HUDEP-2 (cell line): ENCODE measurements around the gene PCP4L1.

Experiments used
- DNase-seq, 76 experiments: peaks; one replicate each; lab custom pipeline; 2025; ENCODE audit not compliant: unreplicated experiment in 76 of 76; lab: John Stamatoyannopoulos, UW

Gene PCP4L1

GRCh38 chr1:161261261-161262235 is 3.0 kb downstream of the PCP4L1 start:
- DNase-seq = no peak

GRCh38 chr1:161265305-161265704 is 6.8 kb downstream of the PCP4L1 start:
- no peak for DNase-seq

GRCh38 chr1:161266202-161266601 is 7.7 kb downstream of the PCP4L1 start:
- DNase-seq = no peak

- DNase-seq = no peak
Measured at GRCh38 chr1:161266836-161267235, 8.3 kb downstream of the PCP4L1 start.

- DNase-seq = no peak
Measured at GRCh38 chr1:161267321-161267720, 8.8 kb downstream of the PCP4L1 start.

GRCh38 chr1:161273402-161273801 is 14.9 kb downstream of the PCP4L1 start:
- DNase-seq = no peak

GRCh38 chr1:161274874-161275273 is 16.3 kb downstream of the PCP4L1 start:
- no peak for DNase-seq

GRCh38 chr1:161282991-161283390 is 24.4 kb downstream of the PCP4L1 start:
- DNase-seq = no peak

- DNase-seq = no peak
Measured at GRCh38 chr1:161285113-161285512, 26.6 kb downstream of the PCP4L1 start.

- no peak for DNase-seq
Measured at GRCh38 chr1:161285521-161285920, 27.0 kb downstream of the PCP4L1 start.

GRCh38 chr1:161287482-161288054 is 29.0 kb downstream of the PCP4L1 start:
- DNase-seq = no peak

- no peak for DNase-seq
Measured at GRCh38 chr1:161290779-161291178, 32.2 kb downstream of the PCP4L1 start.

- DNase-seq = no peak
Measured at GRCh38 chr1:161297415-161297814, 38.9 kb downstream of the PCP4L1 start.

- no peak for DNase-seq
Measured at GRCh38 chr1:161298116-161298515, 39.6 kb downstream of the PCP4L1 start.

GRCh38 chr1:161299347-161299746 is 40.8 kb downstream of the PCP4L1 start:
- DNase-seq = no peak

GRCh38 chr1:161300478-161300877 is 41.9 kb downstream of the PCP4L1 start:
- no peak for DNase-seq

- no peak for DNase-seq
Measured at GRCh38 chr1:161304927-161305866, 46.7 kb downstream of the PCP4L1 start.

- peak in 35 of 76 experiments; percentile 2 to 60 (median 27) for DNase-seq
Measured at GRCh38 chr1:161305867-161306519, 47.4 kb downstream of the PCP4L1 start.

GRCh38 chr1:161307230-161307768 is 48.8 kb downstream of the PCP4L1 start:
- DNase-seq = no peak
